ENCODE results near the gene NR2E1. TPM values are rescaled to one million over a fixed set of nuclear protein-coding genes. Genes with fewer than 3 reads are reported as not detected.

Gene NR2E1
- total RNA-seq, 1 experiment from 2014 or later, result 1.4 TPM

DNA sequence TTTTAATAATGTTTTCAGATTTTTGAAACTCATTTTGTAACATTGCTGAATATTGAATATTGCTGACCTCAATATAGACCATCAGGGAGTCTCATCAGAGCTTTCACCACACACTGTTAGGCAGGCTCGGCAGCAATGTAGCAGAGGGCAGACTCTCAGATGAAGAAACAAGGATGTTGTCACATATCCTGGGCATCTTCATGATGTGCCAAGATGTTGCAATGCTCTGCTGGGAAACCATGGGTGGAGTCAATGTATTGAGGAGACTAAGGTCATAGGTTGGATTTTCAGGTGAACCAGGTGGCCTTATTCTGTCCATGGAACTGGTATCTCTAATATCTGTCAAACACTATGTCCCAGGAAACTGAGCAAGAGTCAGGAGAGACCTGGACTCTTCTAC, 27.3 kb downstream of the NR2E1 start:
- Histone ChIP-seq H3K4me3 (ENCODE audit: low read depth, low read length) (no peak overlapping the region), H3K27me3 (replicated peaks; ENCODE audit: control insufficient read depth, insufficient read depth, low read length) (no peaks in the 10 kb centered on the region), H3K36me3 (ENCODE audit: control insufficient read depth, insufficient read depth, low read length) (no peaks in the 10 kb centered on the region), H3K9me3 (no peaks in the 10 kb centered on the region), H3K4me1 (no peaks in the 10 kb centered on the region)
- Mint-ChIP-seq H3K9me3 (ENCODE audit: unreplicated experiment) (no peaks in the 10 kb centered on the region), H3K36me3 (ENCODE audit: insufficient read depth, unreplicated experiment) (no peaks in the 10 kb centered on the region), H3K27me3 (ENCODE audit: insufficient read depth, unreplicated experiment) (no peaks in the 10 kb centered on the region), H3K27ac (ENCODE audit: unreplicated experiment) (no peak overlapping the region), H3K4me1 (ENCODE audit: low read depth, unreplicated experiment) (no peaks in the 10 kb centered on the region), H3K4me3 (ENCODE audit: unreplicated experiment) (no peak overlapping the region)
- BruUV-seq (replicated peaks), result no TSS peak
- intact Hi-C loops (cut with micrococcal nuclease; ENCODE audit: unreplicated experiment), result no loop called here
- ChIA-PET CTCF (no interaction called here), POLR2A (interaction anchor here (0.6 kb wide), 1 partner anchor 215 kb away, joined by 23 read pairs; no protein-coding TSS in a partner anchor)
- TF ChIP-seq, protein P1, sequence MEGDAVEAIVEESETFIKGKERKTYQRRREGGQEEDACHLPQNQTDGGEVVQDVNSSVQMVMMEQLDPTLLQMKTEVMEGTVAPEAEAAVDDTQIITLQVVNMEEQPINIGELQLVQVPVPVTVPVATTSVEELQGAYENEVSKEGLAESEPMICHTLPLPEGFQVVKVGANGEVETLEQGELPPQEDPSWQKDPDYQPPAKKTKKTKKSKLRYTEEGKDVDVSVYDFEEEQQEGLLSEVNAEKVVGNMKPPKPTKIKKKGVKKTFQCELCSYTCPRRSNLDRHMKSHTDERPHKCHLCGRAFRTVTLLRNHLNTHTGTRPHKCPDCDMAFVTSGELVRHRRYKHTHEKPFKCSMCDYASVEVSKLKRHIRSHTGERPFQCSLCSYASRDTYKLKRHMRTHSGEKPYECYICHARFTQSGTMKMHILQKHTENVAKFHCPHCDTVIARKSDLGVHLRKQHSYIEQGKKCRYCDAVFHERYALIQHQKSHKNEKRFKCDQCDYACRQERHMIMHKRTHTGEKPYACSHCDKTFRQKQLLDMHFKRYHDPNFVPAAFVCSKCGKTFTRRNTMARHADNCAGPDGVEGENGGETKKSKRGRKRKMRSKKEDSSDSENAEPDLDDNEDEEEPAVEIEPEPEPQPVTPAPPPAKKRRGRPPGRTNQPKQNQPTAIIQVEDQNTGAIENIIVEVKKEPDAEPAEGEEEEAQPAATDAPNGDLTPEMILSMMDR (IDR thresholded peaks at IDR 0.05; ENCODE audit: insufficient read depth in 1 of 2, low read depth in 1 of 2, low read length in 1 of 2, severe bottlenecking in 1 of 2, unreplicated experiment in 1 of 2), result no peak
- DNase-seq, result no peak

- intact Hi-C loops (cut with micrococcal nuclease; ENCODE audit: unreplicated experiment), result no loop called here
- POLR2A ChIA-PET, result interaction anchor here (0.6 kb wide), 1 partner anchor 216 kb away, joined by 23 read pairs; no protein-coding TSS in a partner anchor
- Histone ChIP-seq H3K27me3 (replicated peaks; ENCODE audit: control insufficient read depth, insufficient read depth, low read length) (no peaks in the 10 kb centered on the region), H3K4me1 (no peaks in the 10 kb centered on the region), H3K4me3 (ENCODE audit: low read depth, low read length) (no peak overlapping the region), H3K9me3 (no peaks in the 10 kb centered on the region), H3K36me3 (ENCODE audit: control insufficient read depth, insufficient read depth, low read length) (no peaks in the 10 kb centered on the region)
- DNase-seq, result no peak
- Mint-ChIP-seq H3K36me3 (ENCODE audit: insufficient read depth, unreplicated experiment) (no peaks in the 10 kb centered on the region), H3K4me3 (ENCODE audit: unreplicated experiment) (no peak overlapping the region), H3K27me3 (ENCODE audit: insufficient read depth, unreplicated experiment) (no peaks in the 10 kb centered on the region), H3K9me3 (ENCODE audit: unreplicated experiment) (no peaks in the 10 kb centered on the region), H3K4me1 (ENCODE audit: low read depth, unreplicated experiment) (no peaks in the 10 kb centered on the region), H3K27ac (ENCODE audit: unreplicated experiment) (no peak overlapping the region)
- CTCF ChIA-PET, result interaction anchor here (0.7 kb wide), 1 partner anchor 62 kb away, joined by 10 read pairs; no protein-coding TSS in a partner anchor
- TF ChIP-seq, protein P1 (IDR thresholded peaks at IDR 0.05; ENCODE audit: insufficient read depth in 1 of 2, low read depth in 1 of 2, low read length in 1 of 2, severe bottlenecking in 1 of 2, unreplicated experiment in 1 of 2), result no peak
- no TSS peak for BruUV-seq (replicated peaks)
These were observed 28.0 kb downstream of the NR2E1 start for GRCh38 chr6:108193835-108194234.

DNA sequence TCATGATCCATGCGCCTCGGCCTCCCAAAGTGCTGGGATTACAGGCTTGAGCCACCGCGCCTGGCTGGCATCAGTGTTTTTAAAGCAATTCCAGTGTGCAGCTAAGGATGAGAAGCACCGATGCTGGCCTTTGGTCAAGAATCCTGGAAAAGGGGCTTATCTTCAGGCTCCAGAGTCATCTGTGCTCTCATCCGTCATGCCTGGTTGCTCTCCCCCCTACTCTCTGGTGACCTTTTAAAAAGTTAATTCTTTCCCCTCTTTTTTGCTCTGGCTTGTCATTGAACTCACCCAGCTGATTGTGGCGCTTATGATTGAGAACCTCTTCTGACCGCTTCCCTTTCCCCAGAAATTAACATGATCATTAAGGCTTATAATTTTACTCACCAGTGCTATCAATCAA, 28.7 kb downstream of the NR2E1 start:
- no peaks in the 10 kb centered on the region for H3K27me3 Mint-ChIP-seq (ENCODE audit: insufficient read depth, unreplicated experiment)
- H3K36me3 Mint-ChIP-seq (ENCODE audit: insufficient read depth, unreplicated experiment), result no peaks in the 10 kb centered on the region
- Histone ChIP-seq H3K4me1 (no peaks in the 10 kb centered on the region), H3K9me3 (no peaks in the 10 kb centered on the region), H3K36me3 (ENCODE audit: control insufficient read depth, insufficient read depth, low read length) (no peaks in the 10 kb centered on the region), H3K4me3 (ENCODE audit: low read depth, low read length) (no peak overlapping the region), H3K27me3 (replicated peaks; ENCODE audit: control insufficient read depth, insufficient read depth, low read length) (no peaks in the 10 kb centered on the region)
- TF ChIP-seq, protein P1 (IDR thresholded peaks at IDR 0.05; ENCODE audit: insufficient read depth in 1 of 2, low read depth in 1 of 2, low read length in 1 of 2, severe bottlenecking in 1 of 2, unreplicated experiment in 1 of 2), result no peak
- DNase-seq, result no peak
- ChIA-PET POLR2A (no interaction called here), CTCF (interaction anchor here (0.6 kb wide), 1 partner anchor 82 kb away, joined by 3 read pairs; no protein-coding TSS in a partner anchor)
- intact Hi-C loops (cut with micrococcal nuclease; ENCODE audit: unreplicated experiment), result no loop called here
- H3K4me3 Mint-ChIP-seq (ENCODE audit: unreplicated experiment), result no peak overlapping the region
- no peaks in the 10 kb centered on the region for H3K4me1 Mint-ChIP-seq (ENCODE audit: low read depth, unreplicated experiment)
- H3K9me3 Mint-ChIP-seq (ENCODE audit: unreplicated experiment), result no peaks in the 10 kb centered on the region
- BruUV-seq (replicated peaks), result no TSS peak
- no peak overlapping the region for H3K27ac Mint-ChIP-seq (ENCODE audit: unreplicated experiment)

Measured in Caco-2 (cell line).